SK-N-SH (cell line): ENCODE data around the gene FIBP.

Source experiments
- NRF1 ChIP-seq: IDR thresholded peaks from 2 replicates; pipeline ENCODE4 v1.6.1; 2012; ENCODE audit warnings: low read depth, mild to moderate bottlenecking, low read length
- RAD21 ChIP-seq: IDR thresholded peaks from 2 replicates; pipeline ENCODE4 v1.6.1; 2012; ENCODE audit warnings: mild to moderate bottlenecking, low read length
- SIN3A ChIP-seq: IDR thresholded peaks from 2 replicates; pipeline ENCODE4 v1.6.1; 2012; ENCODE audit warnings: low read depth, mild to moderate bottlenecking, low read length, moderate library complexity, borderline replicate concordance
- TF ChIP-seq, protein P1 (sequence below): fragments of 200-600 bp; sonication (generic); IDR thresholded peaks from 2 replicates; pipeline ENCODE4 v1.6.1; 2017; ENCODE audit warnings: antibody characterized with exemption, mild to moderate bottlenecking, moderate library complexity
- TF ChIP-seq, protein P2 (sequence below): fragments of 150-350 bp; IDR thresholded peaks from 2 replicates; pipeline ENCODE4 v1.6.1; 2017; ENCODE audit warnings: antibody characterized with exemption, low read length, low read depth, borderline replicate concordance

- TF ChIP-seq NRF1 (no peak), SIN3A (no peak), RAD21 (no peak)
- TF ChIP-seq, protein P1, sequence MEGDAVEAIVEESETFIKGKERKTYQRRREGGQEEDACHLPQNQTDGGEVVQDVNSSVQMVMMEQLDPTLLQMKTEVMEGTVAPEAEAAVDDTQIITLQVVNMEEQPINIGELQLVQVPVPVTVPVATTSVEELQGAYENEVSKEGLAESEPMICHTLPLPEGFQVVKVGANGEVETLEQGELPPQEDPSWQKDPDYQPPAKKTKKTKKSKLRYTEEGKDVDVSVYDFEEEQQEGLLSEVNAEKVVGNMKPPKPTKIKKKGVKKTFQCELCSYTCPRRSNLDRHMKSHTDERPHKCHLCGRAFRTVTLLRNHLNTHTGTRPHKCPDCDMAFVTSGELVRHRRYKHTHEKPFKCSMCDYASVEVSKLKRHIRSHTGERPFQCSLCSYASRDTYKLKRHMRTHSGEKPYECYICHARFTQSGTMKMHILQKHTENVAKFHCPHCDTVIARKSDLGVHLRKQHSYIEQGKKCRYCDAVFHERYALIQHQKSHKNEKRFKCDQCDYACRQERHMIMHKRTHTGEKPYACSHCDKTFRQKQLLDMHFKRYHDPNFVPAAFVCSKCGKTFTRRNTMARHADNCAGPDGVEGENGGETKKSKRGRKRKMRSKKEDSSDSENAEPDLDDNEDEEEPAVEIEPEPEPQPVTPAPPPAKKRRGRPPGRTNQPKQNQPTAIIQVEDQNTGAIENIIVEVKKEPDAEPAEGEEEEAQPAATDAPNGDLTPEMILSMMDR, result no peak
- TF ChIP-seq, protein P2, sequence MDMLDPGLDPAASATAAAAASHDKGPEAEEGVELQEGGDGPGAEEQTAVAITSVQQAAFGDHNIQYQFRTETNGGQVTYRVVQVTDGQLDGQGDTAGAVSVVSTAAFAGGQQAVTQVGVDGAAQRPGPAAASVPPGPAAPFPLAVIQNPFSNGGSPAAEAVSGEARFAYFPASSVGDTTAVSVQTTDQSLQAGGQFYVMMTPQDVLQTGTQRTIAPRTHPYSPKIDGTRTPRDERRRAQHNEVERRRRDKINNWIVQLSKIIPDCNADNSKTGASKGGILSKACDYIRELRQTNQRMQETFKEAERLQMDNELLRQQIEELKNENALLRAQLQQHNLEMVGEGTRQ, result no peak
Measured at GRCh38 chr11:65920372-65920802, 32.1 kb upstream of the FIBP start.
